H9 (cell line): ENCODE measurements around the gene SORCS2. TPM values are rescaled to one million over a fixed set of nuclear protein-coding genes. Genes with fewer than 3 reads are reported as not detected.

Source experiments
- DNase-seq: peaks from one replicate; pipeline ENCODE4 v3.0.0-alpha.2; 2017
- H2AFZ ChIP-seq: one replicate; pipeline ENCODE4 v1.6.1; 2013; ENCODE audit warnings: mild to moderate bottlenecking, low read length, control low read depth, moderate library complexity
- H2AK5ac ChIP-seq: 2 replicates; pipeline ENCODE4 v1.6.1; 2013; ENCODE audit warnings: low read length, control low read depth, mixed read lengths; ENCODE audit not compliant: insufficient read length
- H2BK120ac ChIP-seq: one replicate; pipeline ENCODE4 v1.6.1; 2013; ENCODE audit warnings: low read depth, mild to moderate bottlenecking, low read length, control low read depth, inconsistent platforms; ENCODE audit not compliant: poor library complexity, severe bottlenecking
- H2BK12ac ChIP-seq: 2 replicates; pipeline ENCODE4 v1.6.1; 2013; ENCODE audit warnings: low read length, control low read depth, mixed read lengths, low read depth; ENCODE audit not compliant: insufficient read length
- H2BK15ac ChIP-seq: 2 replicates; pipeline ENCODE4 v1.6.1; 2013; ENCODE audit warnings: low read depth, low read length, control low read depth
- H2BK20ac ChIP-seq: one replicate; pipeline ENCODE4 v1.6.1; 2013; ENCODE audit warnings: low read depth, mild to moderate bottlenecking, low read length, control low read depth, inconsistent platforms; ENCODE audit not compliant: poor library complexity, severe bottlenecking
- H2BK5ac ChIP-seq: 2 replicates; pipeline ENCODE4 v1.6.1; 2013; ENCODE audit warnings: low read length, control low read depth, mixed read lengths; ENCODE audit not compliant: insufficient read length
- H3K14ac ChIP-seq: 2 replicates; pipeline ENCODE4 v1.6.1; 2013; ENCODE audit warnings: low read length, control low read depth; ENCODE audit not compliant: insufficient read depth
- H3K18ac ChIP-seq: 2 replicates; pipeline ENCODE4 v1.6.1; 2013; ENCODE audit warnings: low read depth, mild to moderate bottlenecking, mixed read lengths, low read length, control low read depth; ENCODE audit not compliant: insufficient read length
- H3K23ac ChIP-seq: 2 replicates; pipeline ENCODE4 v1.6.1; 2013; ENCODE audit warnings: low read length, control low read depth, mixed read lengths, low read depth; ENCODE audit not compliant: insufficient read length
- H3K23me2 ChIP-seq: 2 replicates; pipeline ENCODE4 v1.6.1; 2013; ENCODE audit warnings: low read depth, mild to moderate bottlenecking, mixed read lengths, low read length, control low read depth; ENCODE audit not compliant: insufficient read length, poor library complexity, severe bottlenecking
- H3K27ac ChIP-seq: 2 replicates; pipeline ENCODE4 v1.5.1; 2013; ENCODE audit warnings: low read length, control low read depth, mixed read lengths, low read depth; ENCODE audit not compliant: insufficient read length
- H3K27me3 ChIP-seq: 2 replicates; pipeline ENCODE4 v1.6.1; 2013; ENCODE audit warnings: low read length, control low read depth, inconsistent platforms; ENCODE audit not compliant: insufficient read depth
- H3K4ac ChIP-seq: 2 replicates; pipeline ENCODE4 v1.6.1; 2013; ENCODE audit warnings: low read depth, mild to moderate bottlenecking, control low read depth, inconsistent platforms, low read length, moderate library complexity
- H3K4me1 ChIP-seq: 2 replicates; pipeline ENCODE4 v1.6.1; 2013; ENCODE audit warnings: low read length, control low read depth, inconsistent platforms; ENCODE audit not compliant: insufficient read depth
- H3K4me2 ChIP-seq: 2 replicates; pipeline ENCODE4 v1.6.1; 2013; ENCODE audit warnings: low read length, control low read depth, mixed read lengths; ENCODE audit not compliant: insufficient read length, insufficient read depth
- H3K56ac ChIP-seq: 2 replicates; pipeline ENCODE4 v1.6.1; 2013; ENCODE audit warnings: low read depth, mild to moderate bottlenecking, mixed read lengths, low read length, control low read depth; ENCODE audit not compliant: insufficient read length
- H3K79me1 ChIP-seq: 2 replicates; pipeline ENCODE4 v1.6.1; 2013; ENCODE audit warnings: low read depth, mild to moderate bottlenecking, moderate library complexity, low read length, control low read depth, inconsistent platforms; ENCODE audit not compliant: insufficient read depth, poor library complexity, severe bottlenecking
- H3K79me2 ChIP-seq: 2 replicates; pipeline ENCODE4 v1.6.1; 2013; ENCODE audit warnings: low read length, control low read depth, inconsistent platforms; ENCODE audit not compliant: insufficient read depth
- H3K9ac ChIP-seq: 2 replicates; pipeline ENCODE4 v1.6.1; 2013; ENCODE audit warnings: low read length, control low read depth, mixed read lengths; ENCODE audit not compliant: insufficient read length; ENCODE audit errors: extremely low read depth
- H3K9me3 ChIP-seq: one replicate; pipeline ENCODE4 v1.6.1; 2013; ENCODE audit warnings: low read depth, low read length, inconsistent platforms; ENCODE audit not compliant: control insufficient read depth
- H3T11ph ChIP-seq: one replicate; pipeline ENCODE4 v1.6.1; 2013; ENCODE audit warnings: mild to moderate bottlenecking, low read length, control low read depth, inconsistent platforms
- H4K20me1 ChIP-seq: one replicate; pipeline ENCODE4 v1.6.1; 2013; ENCODE audit not compliant: control insufficient read depth, insufficient read length, insufficient read depth
- H4K5ac ChIP-seq: 2 replicates; pipeline ENCODE4 v1.6.1; 2013; ENCODE audit warnings: low read depth, mild to moderate bottlenecking, mixed read lengths, low read length, control low read depth; ENCODE audit not compliant: insufficient read length
- H4K8ac ChIP-seq: replicated peaks from 2 replicates; pipeline ENCODE4 v1.6.1; 2013; ENCODE audit warnings: low read length, control low read depth, mixed read lengths, low read depth; ENCODE audit not compliant: insufficient read length
- H4K91ac ChIP-seq: 2 replicates; pipeline ENCODE4 v1.6.1; 2013; ENCODE audit warnings: low read depth, mild to moderate bottlenecking, moderate library complexity, mixed read lengths, low read length, control low read depth; ENCODE audit not compliant: insufficient read length
- H3K27ac Mint-ChIP-seq, 3 experiments: 2 replicates in 2 of 3; 3 replicates in 1 of 3; pipeline ENCODE4 v1.8.0; 2020 to 2021; ENCODE audit warnings: mixed read lengths in 3 of 3, mild to moderate bottlenecking in 1 of 3, moderate library complexity in 1 of 3
- H3K27me3 Mint-ChIP-seq: 2 replicates; pipeline ENCODE4 v1.8.0; 2021; ENCODE audit warnings: low read depth, mild to moderate bottlenecking, moderate library complexity, mixed read lengths
- H3K36me3 Mint-ChIP-seq, 3 experiments: 2 replicates in 2 of 3; 3 replicates in 1 of 3; pipeline ENCODE4 v1.8.0; 2020 to 2021; ENCODE audit warnings: low read depth in 3 of 3, mixed read lengths in 3 of 3; ENCODE audit not compliant: insufficient read depth in 1 of 3
- H3K4me1 Mint-ChIP-seq, 2 experiments: 2 replicates each; pipeline ENCODE4 v1.8.0; 2020; ENCODE audit warnings: mixed read lengths in 2 of 2
- H3K4me3 Mint-ChIP-seq, 2 experiments: 2 replicates in 1 of 2; 3 replicates in 1 of 2; pipeline ENCODE4 v1.8.0; 2020 to 2021; ENCODE audit warnings: mild to moderate bottlenecking in 2 of 2, mixed read lengths in 2 of 2, moderate library complexity in 1 of 2
- H3K9me3 Mint-ChIP-seq, 2 experiments: 2 replicates in 1 of 2; 3 replicates in 1 of 2; pipeline ENCODE4 v1.8.0; 2020; ENCODE audit warnings: mild to moderate bottlenecking in 2 of 2, mixed read lengths in 2 of 2, moderate library complexity in 1 of 2
- WGBS: extraction: QIAGEN DNeasy Blood & Tissue Kit; methylation state at CpG from one replicate; pipeline ENCODE4 v1.1.7; 2013; ENCODE audit warnings: missing lambda C conversion rate, low lambda C conversion rate, mixed read lengths; ENCODE audit not compliant: insufficient read length; ENCODE audit errors: extremely low coverage; 5-methylcytosine and 5-hydroxymethylcytosine counted together
- total RNA-seq: library from RNA; stranded (reverse); gene quantifications from 2 replicates; pipeline ENCODE4 v1.2.1, GENCODE V29; 2021
- TF ChIP-seq, protein P1 (sequence below): fragments of 200-600 bp; sonication (generic); conservative IDR thresholded peaks from 3 replicates; pipeline ENCODE4 v1.8.0; 2021; ENCODE audit warnings: antibody characterized with exemption, mild to moderate bottlenecking

SORCS2 gene
- total RNA-seq, 1 experiment from 2014 or later = 0.57 TPM

DNA sequence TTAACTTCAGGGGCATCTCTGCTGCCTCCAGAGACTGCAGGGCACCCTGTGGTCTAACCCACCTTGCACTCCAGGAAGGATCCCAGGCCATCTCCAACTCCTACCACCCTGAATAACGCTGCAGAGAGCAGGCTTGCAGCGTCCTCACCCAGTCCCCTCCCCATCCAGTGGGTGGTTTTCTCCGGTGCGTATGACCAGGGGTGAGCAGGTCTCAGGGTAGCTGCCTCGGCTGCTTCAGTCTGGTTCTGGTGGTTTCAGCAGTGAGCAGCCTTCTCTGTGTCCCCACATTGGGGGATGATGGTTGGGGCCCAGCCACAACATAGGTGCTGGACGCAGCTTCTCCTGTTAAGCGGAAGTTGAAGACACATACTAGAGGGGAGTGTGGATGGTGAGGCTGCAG lies 38.6 kb upstream of the SORCS2 start:
- Histone ChIP-seq H3K27me3 (no peaks in the 10 kb centered on the region), H3T11ph (no peak overlapping the region), H3K27ac (no peak overlapping the region), H2BK15ac (no peak overlapping the region), H3K23ac (no peak overlapping the region), H4K20me1 (no peaks in the 10 kb centered on the region), H2BK120ac (no peak overlapping the region), H4K5ac (no peak overlapping the region), H4K91ac (no peak overlapping the region), H3K4ac (no peak overlapping the region), H2BK12ac (no peak overlapping the region), H3K79me1 (no peaks in the 10 kb centered on the region), H2BK20ac (no peak overlapping the region), H3K79me2 (no peaks in the 10 kb centered on the region), H3K9ac (no peak overlapping the region), H3K14ac (no peak overlapping the region), H3K4me1 (no peaks in the 10 kb centered on the region), H3K9me3 (no peaks in the 10 kb centered on the region), H3K56ac (no peak overlapping the region), H3K23me2 (no peaks in the 10 kb centered on the region), H2AFZ (no peak overlapping the region), H3K18ac (no peak overlapping the region), H2AK5ac (no peak overlapping the region), H2BK5ac (no peak overlapping the region), H3K4me2 (no peak overlapping the region), H4K8ac (no peak overlapping the region)
- no peak for DNase-seq
- H3K9me3 Mint-ChIP-seq = no peaks in the 10 kb centered on the region
- H3K27me3 Mint-ChIP-seq = peaks cover 13% of the 10 kb centered on the region
- TF ChIP-seq, protein P1, sequence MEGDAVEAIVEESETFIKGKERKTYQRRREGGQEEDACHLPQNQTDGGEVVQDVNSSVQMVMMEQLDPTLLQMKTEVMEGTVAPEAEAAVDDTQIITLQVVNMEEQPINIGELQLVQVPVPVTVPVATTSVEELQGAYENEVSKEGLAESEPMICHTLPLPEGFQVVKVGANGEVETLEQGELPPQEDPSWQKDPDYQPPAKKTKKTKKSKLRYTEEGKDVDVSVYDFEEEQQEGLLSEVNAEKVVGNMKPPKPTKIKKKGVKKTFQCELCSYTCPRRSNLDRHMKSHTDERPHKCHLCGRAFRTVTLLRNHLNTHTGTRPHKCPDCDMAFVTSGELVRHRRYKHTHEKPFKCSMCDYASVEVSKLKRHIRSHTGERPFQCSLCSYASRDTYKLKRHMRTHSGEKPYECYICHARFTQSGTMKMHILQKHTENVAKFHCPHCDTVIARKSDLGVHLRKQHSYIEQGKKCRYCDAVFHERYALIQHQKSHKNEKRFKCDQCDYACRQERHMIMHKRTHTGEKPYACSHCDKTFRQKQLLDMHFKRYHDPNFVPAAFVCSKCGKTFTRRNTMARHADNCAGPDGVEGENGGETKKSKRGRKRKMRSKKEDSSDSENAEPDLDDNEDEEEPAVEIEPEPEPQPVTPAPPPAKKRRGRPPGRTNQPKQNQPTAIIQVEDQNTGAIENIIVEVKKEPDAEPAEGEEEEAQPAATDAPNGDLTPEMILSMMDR = no peak
- H3K4me1 Mint-ChIP-seq = peaks cover 11 to 17% of the 10 kb centered on the region in 2 experiments
- no peak overlapping the region for H3K27ac Mint-ChIP-seq
- no CpG with 5 or more reads among the region's 7 CpGs for WGBS
- no peak overlapping the region for H3K4me3 Mint-ChIP-seq
- H3K36me3 Mint-ChIP-seq = no peaks in the 10 kb centered on the region
